MM.1S (cell line): Measurements from ENCODE around the gene NRG2.

Source experiments
- DNase-seq: peaks from one replicate; pipeline ENCODE4 v3.0.0-alpha.2; 2015
- H2AFZ ChIP-seq: fragments of 300-600 bp; sonication (generic); 2 replicates; pipeline ENCODE4 v1.6.0; 2016; ENCODE audit warnings: antibody characterized with exemption, low read length
- H3F3A ChIP-seq: fragments of 300-600 bp; sonication (generic); 2 replicates; pipeline ENCODE4 v1.6.1; 2016; ENCODE audit warnings: mild to moderate bottlenecking, antibody characterized with exemption, low read length, moderate library complexity, mixed read lengths; ENCODE audit not compliant: insufficient read depth
- H3K27ac ChIP-seq: fragments of 300-600 bp; sonication (generic); 2 replicates; pipeline ENCODE4 v1.5.1; 2016; ENCODE audit warnings: mild to moderate bottlenecking, low read length
- H3K27me3 ChIP-seq: fragments of 300-600 bp; sonication (generic); replicated peaks from 2 replicates; pipeline ENCODE4 v1.6.0; 2016; ENCODE audit warnings: low read length; ENCODE audit not compliant: insufficient read depth
- H3K36me3 ChIP-seq: fragments of 300-600 bp; sonication (generic); replicated peaks from 2 replicates; pipeline ENCODE4 v1.6.1; 2016; ENCODE audit warnings: mild to moderate bottlenecking, low read length, mixed read lengths; ENCODE audit not compliant: insufficient read depth
- H3K4me1 ChIP-seq: fragments of 300-600 bp; sonication (generic); 2 replicates; pipeline ENCODE4 v1.6.1; 2016; ENCODE audit warnings: low read length, mixed read lengths
- H3K4me2 ChIP-seq: fragments of 300-600 bp; sonication (generic); 2 replicates; pipeline ENCODE4 v1.6.0; 2016; ENCODE audit warnings: low read depth, low read length
- H3K4me3 ChIP-seq: fragments of 300-600 bp; sonication (generic); 2 replicates; pipeline ENCODE4 v1.5.1; 2016; ENCODE audit warnings: low read length, mixed read lengths
- H3K79me2 ChIP-seq: fragments of 300-600 bp; sonication (generic); 2 replicates; pipeline ENCODE4 v1.6.1; 2016; ENCODE audit warnings: mixed run types, low read length, mixed read lengths
- H3K9ac ChIP-seq: fragments of 300-600 bp; sonication (generic); 2 replicates; pipeline ENCODE4 v1.6.1; 2016; ENCODE audit warnings: low read length, mixed read lengths
- H3K9me2 ChIP-seq: fragments of 300-600 bp; sonication (generic); replicated peaks from 2 replicates; pipeline ENCODE4 v1.6.1; 2016; ENCODE audit warnings: mild to moderate bottlenecking, low read length, mixed read lengths; ENCODE audit not compliant: insufficient read depth
- H3K9me3 ChIP-seq: fragments of 300-600 bp; sonication (generic); replicated peaks from 2 replicates; pipeline ENCODE4 v1.6.1; 2016; ENCODE audit warnings: mild to moderate bottlenecking, low read length, mixed read lengths; ENCODE audit not compliant: insufficient read depth
- H4K20me1 ChIP-seq: fragments of 300-600 bp; sonication (generic); 2 replicates; pipeline ENCODE4 v1.6.1; 2016; ENCODE audit warnings: mild to moderate bottlenecking, low read length, moderate library complexity, mixed read lengths; ENCODE audit not compliant: insufficient read depth
- EZH2 ChIP-seq: fragments of 300-600 bp; sonication (generic); optimal IDR thresholded peaks from 2 replicates; pipeline ENCODE3; 2017; ENCODE audit warnings: low read depth, mild to moderate bottlenecking, antibody characterized with exemption, low read length, mixed read lengths
- EZH2phosphoT487 ChIP-seq: fragments of 300-600 bp; sonication (generic); IDR thresholded peaks from 2 replicates; pipeline ENCODE4 v1.6.1; 2018; ENCODE audit warnings: antibody characterized with exemption, low read length
- TF ChIP-seq, protein P1 (sequence below): fragments of 300-600 bp; sonication (generic); IDR thresholded peaks from 2 replicates; pipeline ENCODE4 v1.5.1; 2016; ENCODE audit warnings: antibody characterized with exemption, low read length, mixed read lengths

Gene NRG2

DNA sequence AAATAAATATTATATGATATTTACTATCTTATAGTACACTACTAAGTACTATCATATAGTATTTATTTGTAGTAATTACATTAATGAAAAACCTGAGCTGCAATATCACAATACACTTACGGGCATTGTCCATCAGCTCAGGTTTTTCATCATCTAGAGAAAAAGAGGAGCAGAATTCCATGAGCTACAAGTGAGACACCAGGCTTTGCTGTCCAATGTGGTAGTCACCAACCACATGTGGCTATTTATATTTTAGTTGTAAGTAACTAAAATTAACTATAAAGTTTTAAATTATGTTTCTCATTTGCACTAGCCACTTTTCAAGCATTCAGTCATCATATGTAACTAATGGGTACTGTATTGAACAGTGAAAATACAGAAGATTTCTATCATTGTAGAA is 13.8 kb upstream of the NRG2 start:
- H3K36me3 ChIP-seq = no peaks in the 10 kb centered on the region
- no peaks in the 10 kb centered on the region for H3K9me3 ChIP-seq
- no peak overlapping the region for H2AFZ ChIP-seq
- no peak overlapping the region for H3K4me2 ChIP-seq
- H3K27me3 ChIP-seq = no peaks in the 10 kb centered on the region
- no peaks in the 10 kb centered on the region for H3K79me2 ChIP-seq
- no peak overlapping the region for H3K9ac ChIP-seq
- H3F3A ChIP-seq = no peaks in the 10 kb centered on the region
- DNase-seq = no peak
- no peaks in the 10 kb centered on the region for H3K4me1 ChIP-seq
- no peaks in the 10 kb centered on the region for H4K20me1 ChIP-seq
- no peak overlapping the region for H3K27ac ChIP-seq
- H3K4me3 ChIP-seq = no peak overlapping the region
- no peaks in the 10 kb centered on the region for H3K9me2 ChIP-seq
- TF ChIP-seq EZH2phosphoT487 (no peak), EZH2 (no peak)
- TF ChIP-seq, protein P1, sequence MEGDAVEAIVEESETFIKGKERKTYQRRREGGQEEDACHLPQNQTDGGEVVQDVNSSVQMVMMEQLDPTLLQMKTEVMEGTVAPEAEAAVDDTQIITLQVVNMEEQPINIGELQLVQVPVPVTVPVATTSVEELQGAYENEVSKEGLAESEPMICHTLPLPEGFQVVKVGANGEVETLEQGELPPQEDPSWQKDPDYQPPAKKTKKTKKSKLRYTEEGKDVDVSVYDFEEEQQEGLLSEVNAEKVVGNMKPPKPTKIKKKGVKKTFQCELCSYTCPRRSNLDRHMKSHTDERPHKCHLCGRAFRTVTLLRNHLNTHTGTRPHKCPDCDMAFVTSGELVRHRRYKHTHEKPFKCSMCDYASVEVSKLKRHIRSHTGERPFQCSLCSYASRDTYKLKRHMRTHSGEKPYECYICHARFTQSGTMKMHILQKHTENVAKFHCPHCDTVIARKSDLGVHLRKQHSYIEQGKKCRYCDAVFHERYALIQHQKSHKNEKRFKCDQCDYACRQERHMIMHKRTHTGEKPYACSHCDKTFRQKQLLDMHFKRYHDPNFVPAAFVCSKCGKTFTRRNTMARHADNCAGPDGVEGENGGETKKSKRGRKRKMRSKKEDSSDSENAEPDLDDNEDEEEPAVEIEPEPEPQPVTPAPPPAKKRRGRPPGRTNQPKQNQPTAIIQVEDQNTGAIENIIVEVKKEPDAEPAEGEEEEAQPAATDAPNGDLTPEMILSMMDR = no peak

DNA sequence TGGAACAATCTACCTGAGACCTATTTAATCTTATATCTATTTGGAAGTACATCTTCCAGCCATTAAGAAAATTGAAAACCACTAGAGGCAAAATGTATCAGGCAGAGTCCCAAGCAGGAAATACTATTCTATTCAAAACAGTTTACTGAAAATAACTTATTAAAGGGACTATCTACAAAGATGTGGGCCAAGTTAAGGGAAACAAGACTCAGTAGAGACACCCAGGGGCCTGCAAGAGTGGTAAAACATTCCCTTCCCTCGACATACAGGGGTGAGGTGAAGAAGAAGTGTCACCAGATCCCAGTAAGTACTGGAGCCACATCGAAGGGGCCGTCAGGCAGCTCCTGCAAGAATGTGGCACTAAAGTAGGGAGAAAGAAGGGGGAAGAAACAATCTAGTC is 12.1 kb upstream of the NRG2 start:
- Histone ChIP-seq H3K9ac (no peak overlapping the region), H3K9me2 (no peaks in the 10 kb centered on the region), H3K36me3 (no peaks in the 10 kb centered on the region), H3K9me3 (no peaks in the 10 kb centered on the region), H3K4me2 (no peak overlapping the region), H3K4me1 (no peaks in the 10 kb centered on the region), H3K27ac (no peak overlapping the region), H2AFZ (no peak overlapping the region), H3K79me2 (no peaks in the 10 kb centered on the region), H3K27me3 (no peaks in the 10 kb centered on the region), H3K4me3 (no peak overlapping the region), H4K20me1 (no peaks in the 10 kb centered on the region), H3F3A (no peaks in the 10 kb centered on the region)
- no peak for TF ChIP-seq EZH2phosphoT487
- TF ChIP-seq, protein P1 = no peak
- no peak for TF ChIP-seq EZH2
- DNase-seq = no peak

DNA sequence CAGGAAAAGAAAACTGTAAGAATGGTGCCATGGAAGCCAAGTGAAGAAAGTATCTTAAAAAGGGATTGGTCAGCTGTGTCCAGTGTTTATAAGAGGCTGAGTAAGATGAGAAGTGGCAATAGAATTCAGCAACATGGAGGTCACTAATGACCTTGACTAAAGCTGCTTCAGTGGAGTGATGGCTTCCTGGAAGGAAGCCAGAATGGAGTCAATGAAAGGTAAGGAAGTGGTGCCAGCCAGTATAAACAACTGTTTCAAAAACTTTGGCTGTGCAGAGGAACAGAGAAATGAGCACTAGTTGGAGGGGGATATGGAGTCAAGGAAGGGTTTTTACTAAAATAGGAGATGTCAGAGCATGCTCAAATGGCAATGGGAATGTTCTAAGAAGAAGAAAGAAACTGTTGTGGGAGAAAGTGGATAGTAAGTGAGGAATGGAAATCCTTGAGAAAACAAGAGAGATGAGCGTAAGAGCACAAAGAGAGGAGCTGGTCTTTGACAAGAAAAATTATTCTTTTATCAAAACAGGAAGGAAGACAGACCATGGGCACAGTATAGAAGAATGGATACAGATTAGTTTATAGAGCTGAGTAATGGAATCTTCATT is 11.1 kb upstream of the NRG2 start:
- H3K4me1 ChIP-seq = peaks cover 8% of the 10 kb centered on the region
- no peaks in the 10 kb centered on the region for H3K79me2 ChIP-seq
- H3K9me2 ChIP-seq = no peaks in the 10 kb centered on the region
- H3K4me3 ChIP-seq = no peak overlapping the region
- no peak overlapping the region for H3K4me2 ChIP-seq
- H3K9me3 ChIP-seq = no peaks in the 10 kb centered on the region
- H3K27me3 ChIP-seq = no peaks in the 10 kb centered on the region
- TF ChIP-seq EZH2phosphoT487 (no peak), EZH2 (no peak)
- TF ChIP-seq, protein P1 = no peak
- H3K36me3 ChIP-seq = no peaks in the 10 kb centered on the region
- no peak overlapping the region for H3K27ac ChIP-seq
- H3F3A ChIP-seq = peaks cover 6% of the 10 kb centered on the region
- H3K9ac ChIP-seq = no peak overlapping the region
- no peak overlapping the region for H2AFZ ChIP-seq
- no peaks in the 10 kb centered on the region for H4K20me1 ChIP-seq
- DNase-seq = no peak
